Measurements from ENCODE around the gene ZNF593OS.

The ZNF593OS gene

GRCh38 chr1:26125946-26126320 is 45.7 kb downstream of the ZNF593OS start:
- DNase-seq: no peak

GRCh38 chr1:26125382-26125781 is 46.2 kb downstream of the ZNF593OS start:
- DNase-seq: no peak

GRCh38 chr1:26124418-26125331 is 47.0 kb downstream of the ZNF593OS start:
- DNase-seq: no peak

GRCh38 chr1:26122988-26123973 is 48.4 kb downstream of the ZNF593OS start:
- DNase-seq: no peak

- DNase-seq: peak; percentile 31
Measured at GRCh38 chr1:26121854-26122773, 49.5 kb downstream of the ZNF593OS start.

- peak; percentile 76 for DNase-seq
Measured at GRCh38 chr1:26119892-26120608, 51.6 kb downstream of the ZNF593OS start.

All from MV-4-11 (cell line).